Measurements from ENCODE around the gene ADAM15. TPM values are rescaled to one million over a fixed set of nuclear protein-coding genes. Genes with fewer than 3 reads are reported as not detected.

The ADAM15 gene
- polyA plus RNA-seq (ENCODE audit: insufficient read length in 12 of 12), result 100 to 1,000 TPM in 1 of 12 donors, 10 to 100 TPM in 10, not detected in 1; 47.2 to 143 (median 56.3) TPM
- long read RNA-seq, donor 1, partial matches to known transcripts, result 0 of 4 reads
- long read RNA-seq, donor 1, other reads (novel, unspliced or antisense), result 0 of 4 reads
- long read RNA-seq, donor 2, transcript ADAM15-201 (21 exons, 2,799 nt), result major isoform, 6 of 16 reads
- long read RNA-seq, donor 2, partial matches to known transcripts, result 7 of 16 reads
- long read RNA-seq, donor 2, other reads (novel, unspliced or antisense), result 0 of 16 reads
- long read RNA-seq, donor 3, partial matches to known transcripts, result 6 of 14 reads
- long read RNA-seq, donor 3, other reads (novel, unspliced or antisense), result 0 of 14 reads
- long read RNA-seq, donor 4, partial matches to known transcripts, result 0 of 4 reads
- long read RNA-seq, donor 4, other reads (novel, unspliced or antisense), result 0 of 4 reads
- long read RNA-seq, donor 5, transcript ADAM15-213 (2 exons, 525 nt), result minor isoform, 7 of 23 reads
- long read RNA-seq, donor 5, transcript ADAM15-201 (21 exons, 2,799 nt), result major isoform, 10 of 23 reads
- long read RNA-seq, donor 5, partial matches to known transcripts, result 5 of 23 reads
- long read RNA-seq, donor 5, other reads (novel, unspliced or antisense), result 0 of 23 reads
- long read RNA-seq, donor 6, partial matches to known transcripts, result 5 of 12 reads
- long read RNA-seq, donor 6, other reads (novel, unspliced or antisense), result 0 of 12 reads
- long read RNA-seq, donor 7, transcript ADAM15-201 (21 exons, 2,799 nt), result major isoform, 9 of 9 reads
- long read RNA-seq, donor 7, partial matches to known transcripts, result 0 of 9 reads
- long read RNA-seq, donor 7, other reads (novel, unspliced or antisense), result 0 of 9 reads
- long read RNA-seq, donor 8, transcript ADAM15-213 (2 exons, 525 nt), result minor isoform, 5 of 14 reads
- long read RNA-seq, donor 8, transcript ADAM15-201 (21 exons, 2,799 nt), result major isoform, 8 of 14 reads
- long read RNA-seq, donor 8, partial matches to known transcripts, result 0 of 14 reads
- long read RNA-seq, donor 8, other reads (novel, unspliced or antisense), result 0 of 14 reads
- long read RNA-seq, donor 9, partial matches to known transcripts, result 5 of 8 reads
- long read RNA-seq, donor 9, other reads (novel, unspliced or antisense), result 0 of 8 reads
- long read RNA-seq, donor 10, transcript ADAM15-213 (2 exons, 525 nt), result major isoform, 7 of 23 reads
- long read RNA-seq, donor 10, transcript ADAM15-201 (21 exons, 2,799 nt), result minor isoform, 6 of 23 reads
- long read RNA-seq, donor 10, partial matches to known transcripts, result 7 of 23 reads
- long read RNA-seq, donor 10, other reads (novel, unspliced or antisense), result 0 of 23 reads
- long read RNA-seq, donor 11, transcript ADAM15-201 (21 exons, 2,799 nt), result minor isoform, 5 of 24 reads
- long read RNA-seq, donor 11, transcript ADAM15-205 (20 exons, 2,732 nt), result major isoform, 6 of 24 reads
- long read RNA-seq, donor 11, partial matches to known transcripts, result 10 of 24 reads
- long read RNA-seq, donor 11, other reads (novel, unspliced or antisense), result 0 of 24 reads

DNA sequence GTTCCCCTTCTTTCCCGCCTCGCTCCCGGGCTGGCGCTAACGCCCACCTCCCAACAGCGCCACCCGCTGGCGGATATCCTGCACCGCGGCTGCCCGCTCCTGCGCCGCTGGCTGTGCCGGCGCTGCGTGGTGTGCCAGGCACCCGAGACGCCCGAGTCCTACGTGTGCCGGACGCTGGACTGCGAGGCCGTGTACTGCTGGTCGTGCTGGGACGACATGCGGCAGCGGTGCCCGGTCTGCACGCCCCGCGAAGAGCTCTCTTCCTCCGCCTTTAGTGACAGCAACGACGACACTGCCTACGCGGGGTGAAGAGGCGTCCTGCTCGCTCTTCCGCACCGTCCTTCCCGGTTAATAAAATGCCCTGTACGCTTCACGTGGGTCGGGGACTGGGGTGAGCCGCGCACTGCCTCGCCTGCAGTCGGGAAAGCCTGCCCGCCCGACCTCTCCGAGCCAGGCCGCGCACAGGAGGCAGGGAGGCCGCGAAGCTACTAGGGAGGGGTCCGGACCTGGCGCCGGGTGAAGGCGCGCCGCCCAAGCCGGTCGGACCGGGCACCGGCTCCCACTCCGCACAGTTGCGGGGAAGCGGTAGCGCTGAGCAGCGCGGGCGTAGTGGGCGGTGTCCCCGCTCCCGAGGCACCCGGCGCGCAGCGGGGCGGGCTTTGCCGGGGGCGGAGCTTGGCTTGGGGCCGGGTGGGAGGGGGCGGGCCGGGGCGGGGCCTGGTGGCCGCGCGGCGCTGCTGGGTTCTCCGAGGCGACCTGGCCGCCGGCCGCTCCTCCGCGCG is at the start of gene ADAM15:
TSS of gene ADAM15 (plus strand) at position 757 of the 782 bp plus-strand sequence. CDS start 71 bp downstream, outside the sequence.
- DNase-seq, result peak; percentile 77

- no peak for DNase-seq
Measured at GRCh38 chr1:155001425-155001674, 49.8 kb upstream of the ADAM15 start.

DNA sequence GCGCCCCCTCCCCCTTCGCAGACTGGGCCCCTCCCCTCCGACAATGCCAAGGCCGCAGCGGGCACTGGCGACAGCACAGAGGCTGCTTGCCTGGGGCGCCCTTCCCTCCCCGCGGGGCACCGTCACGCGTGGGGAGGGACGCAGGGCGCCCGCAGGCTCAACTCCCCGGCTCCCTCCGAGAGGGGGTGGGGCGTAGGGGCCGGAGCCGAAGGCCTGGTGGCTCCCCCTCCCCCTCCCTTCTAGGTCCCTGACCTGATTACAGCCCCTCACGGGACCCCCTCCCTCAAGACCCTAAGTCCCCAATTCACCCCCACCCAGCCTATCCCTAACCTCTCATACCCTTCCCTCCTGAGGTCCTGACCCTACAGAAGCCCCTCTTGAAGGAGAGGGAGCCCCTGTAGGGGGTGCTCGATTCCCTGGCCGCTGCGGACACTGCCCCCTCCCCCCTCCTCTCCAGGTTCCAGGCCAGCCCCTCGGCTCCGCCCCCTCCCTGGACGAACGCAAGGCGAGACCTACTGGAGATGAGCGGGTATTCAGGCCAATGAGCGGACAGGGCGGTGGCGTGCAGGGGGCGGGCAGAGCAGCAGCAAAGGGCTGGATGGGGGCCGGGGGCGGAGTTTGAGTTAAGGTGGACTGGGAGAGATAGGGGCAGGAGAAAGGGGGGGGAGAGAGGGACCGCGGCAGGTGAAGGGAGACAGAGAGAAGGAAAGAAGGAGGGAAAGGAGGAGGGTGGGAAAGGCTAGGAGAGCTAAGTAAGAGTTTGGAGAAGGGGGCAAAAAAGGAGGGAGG is 49.2 kb upstream of the ADAM15 start:
- peak; percentile 100 for DNase-seq

GRCh38 chr1:155002464-155003226 is 48.5 kb upstream of the ADAM15 start, which contains the start of gene ZBTB7B:
Gene ZBTB7B, plus strand, starts transcription at chr1:155002802. Its CDS starts 11,859 bp downstream, at chr1:155014661.
- no peak for DNase-seq

GRCh38 chr1:155003227-155003765 is 47.8 kb upstream of the ADAM15 start:
- DNase-seq, result peak; percentile 57

DNA sequence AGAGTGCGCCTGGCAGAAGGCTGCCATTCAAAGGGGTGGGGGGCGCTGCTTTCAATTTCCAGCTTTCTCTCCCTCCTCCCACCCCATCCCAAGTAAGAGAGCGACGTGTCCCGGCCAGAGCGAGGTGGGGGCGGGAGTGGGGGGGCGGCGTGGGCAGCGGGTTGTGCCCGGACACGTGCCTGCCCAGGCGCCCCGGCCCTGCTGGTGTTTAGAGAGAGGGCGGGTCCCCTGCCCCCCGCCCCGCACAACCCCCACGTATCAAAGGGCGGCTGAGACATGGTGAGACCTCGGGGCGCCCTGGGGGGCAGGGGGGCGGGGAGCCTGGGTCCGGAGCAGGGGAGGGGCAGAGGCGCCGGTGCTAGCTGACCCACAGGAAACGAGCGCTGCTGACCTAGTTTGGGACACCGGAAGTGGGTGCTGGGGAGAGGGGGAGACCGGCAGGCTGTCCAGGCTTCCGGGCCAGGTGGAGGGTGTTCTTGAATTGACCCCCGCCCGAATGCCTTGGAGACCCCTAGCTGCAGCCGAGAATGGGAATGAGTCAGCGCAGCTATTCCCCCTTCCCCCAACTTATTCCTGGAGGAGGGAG is 47.3 kb upstream of the ADAM15 start:
- peak; percentile 56 for DNase-seq

- no peak for DNase-seq
Measured at GRCh38 chr1:155004352-155005075, 46.6 kb upstream of the ADAM15 start.

DNA sequence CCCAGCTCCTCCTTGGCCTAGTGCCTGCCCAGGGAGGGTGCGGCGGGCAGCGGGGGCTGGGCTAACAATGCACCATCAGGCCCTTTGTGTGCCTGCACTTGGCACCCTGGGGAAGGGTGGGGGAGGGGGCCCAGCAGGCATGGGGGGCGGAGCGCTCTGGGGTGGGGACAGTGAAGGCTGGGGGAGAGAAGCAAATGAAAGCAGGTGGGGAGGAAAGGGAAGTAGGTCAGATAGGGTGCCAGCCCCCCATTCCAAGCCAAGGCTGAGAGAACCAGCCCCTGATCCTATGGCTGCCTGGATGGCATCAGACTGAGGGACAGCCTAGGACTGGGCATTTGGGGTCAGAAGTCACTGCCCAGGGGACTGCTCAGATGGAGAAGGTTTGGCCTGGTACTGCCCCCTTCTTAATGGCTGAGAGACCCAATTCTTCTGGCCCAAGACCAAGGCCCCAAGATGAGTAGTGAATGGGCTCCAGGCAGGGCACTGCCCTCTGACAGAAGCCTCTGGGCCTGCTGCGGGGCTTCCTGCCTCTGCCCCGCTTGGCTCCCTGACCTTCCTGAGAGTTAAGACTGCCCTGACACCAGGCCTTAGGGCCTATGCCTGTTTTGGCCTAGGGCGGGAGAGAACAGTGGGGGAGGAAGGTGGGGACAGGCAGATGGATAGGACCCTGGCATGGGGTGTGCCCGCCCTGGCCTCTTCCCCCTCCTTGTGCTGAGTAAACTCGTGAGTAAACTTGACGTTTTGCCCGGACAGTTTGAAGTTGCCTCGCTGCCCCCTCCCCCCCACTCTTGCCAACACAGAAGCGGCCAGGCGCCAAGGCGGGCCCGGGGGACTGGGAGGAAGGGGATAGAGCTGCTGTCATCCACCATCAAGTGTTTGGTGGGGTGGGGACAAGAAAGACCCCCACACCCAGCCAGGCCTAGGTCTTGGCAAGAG is 45.8 kb upstream of the ADAM15 start:
- no peak for DNase-seq

- DNase-seq, result no peak
Measured at GRCh38 chr1:155006601-155007101, 44.5 kb upstream of the ADAM15 start.

- no peak for DNase-seq
Measured at GRCh38 chr1:155007251-155007828, 43.8 kb upstream of the ADAM15 start.

DNA sequence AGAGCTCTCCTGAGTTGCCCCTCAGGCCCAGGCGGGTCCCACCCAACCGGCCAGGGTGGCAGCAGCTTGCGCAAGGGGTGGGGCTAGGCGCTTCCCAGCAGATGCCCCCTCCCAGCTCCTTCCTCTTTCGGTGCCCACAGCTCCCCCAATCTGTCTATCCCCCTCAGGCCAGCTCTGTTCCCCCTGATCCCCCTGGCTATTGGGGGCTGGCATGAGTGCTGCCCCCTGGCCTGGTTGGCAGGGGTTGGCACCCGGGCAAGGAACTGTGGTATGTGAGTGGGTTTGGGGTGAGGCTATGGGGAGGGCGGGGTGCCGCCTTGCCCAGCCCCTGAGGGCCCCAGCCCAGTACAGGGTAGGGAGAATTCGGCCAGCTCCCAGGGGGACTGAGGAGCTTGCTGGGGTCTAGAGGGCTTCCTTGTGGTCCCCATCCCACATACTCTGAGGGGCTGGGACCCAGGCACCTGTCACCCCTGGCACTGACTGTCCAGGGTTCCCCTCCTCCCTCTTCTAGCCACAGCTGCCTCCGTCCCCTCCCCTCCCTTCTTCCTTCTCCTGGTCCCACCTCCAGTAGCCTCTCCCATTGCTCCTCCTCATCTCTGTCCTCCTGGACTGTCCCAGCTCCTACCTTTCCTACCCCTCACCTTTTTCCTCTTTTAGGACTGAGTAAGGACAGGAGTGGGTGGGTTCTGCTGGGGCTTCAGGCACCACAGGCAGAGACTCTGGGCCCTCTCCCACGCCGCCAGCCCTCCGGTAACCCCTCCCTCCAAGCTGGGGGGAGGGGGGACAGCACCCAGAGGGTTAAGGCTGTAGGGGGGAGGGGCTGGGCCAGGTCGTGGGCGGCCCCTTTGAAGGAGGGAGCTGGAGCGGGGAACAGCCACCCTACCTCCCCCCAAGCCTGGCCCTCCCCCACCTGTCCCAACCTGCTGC is 42.8 kb upstream of the ADAM15 start:
- no peak for DNase-seq

GRCh38 chr1:155009221-155009711 is 41.9 kb upstream of the ADAM15 start:
- DNase-seq, result no peak

DNA sequence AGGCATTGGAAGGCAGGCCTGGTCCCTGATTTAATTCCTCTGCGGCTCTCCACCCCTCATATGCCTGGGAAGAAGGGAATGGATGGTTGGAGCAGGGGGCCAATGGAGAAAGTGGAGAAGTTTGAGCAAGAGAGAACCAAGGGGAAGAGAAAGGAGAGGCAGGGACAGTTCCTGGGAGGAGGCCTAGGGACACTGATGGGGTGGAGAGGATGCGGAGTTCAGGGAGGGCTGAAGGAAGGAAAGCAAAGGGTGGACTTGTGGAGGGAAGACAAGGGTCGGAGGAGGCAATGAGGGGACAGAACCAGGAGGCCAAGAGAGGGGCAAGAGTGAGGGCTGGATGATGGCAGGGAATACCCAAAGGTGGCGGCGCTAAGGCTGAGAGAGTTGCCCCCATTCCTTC is 41.4 kb upstream of the ADAM15 start:
- no peak for DNase-seq

DNA sequence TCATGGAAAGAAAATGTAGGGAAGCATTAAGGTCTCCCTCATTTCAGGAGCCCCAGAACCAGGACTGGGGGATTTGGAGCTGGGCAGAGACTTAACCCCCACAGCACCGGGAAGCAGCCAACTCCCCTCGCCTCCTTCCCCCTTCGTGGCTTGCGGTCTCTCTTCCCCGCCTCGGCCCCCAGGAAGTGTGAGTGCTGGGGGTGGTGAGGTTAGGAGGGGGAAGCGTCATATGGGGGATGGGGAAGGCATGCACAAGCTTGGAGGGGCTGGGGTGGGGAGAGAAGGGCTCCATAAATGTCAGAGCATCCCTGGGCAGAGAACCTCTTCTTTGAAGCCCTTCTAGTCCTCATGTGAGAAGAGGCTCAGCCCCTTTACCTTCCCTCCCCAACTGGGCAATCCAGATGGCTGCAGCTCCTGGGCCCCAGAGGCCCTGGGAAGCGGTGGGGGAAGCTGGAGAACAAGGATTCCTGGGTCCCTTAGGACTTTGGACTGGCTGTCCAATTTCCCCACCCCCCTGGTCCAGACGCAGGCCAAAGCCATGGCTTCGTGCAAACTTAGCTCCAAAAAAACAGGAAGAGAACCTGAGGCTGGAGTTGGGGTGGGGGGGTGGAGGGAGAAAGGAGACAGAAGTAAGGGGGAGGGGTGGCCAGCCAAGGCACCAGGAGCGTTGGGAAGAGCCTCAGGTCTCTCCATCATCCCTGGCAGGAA is 40.8 kb upstream of the ADAM15 start:
- DNase-seq, result no peak
